CD4-positive, CD25-positive, alpha-beta regulatory T cell (primary cell): Measurements from ENCODE around the gene CTBP1. TPM values are rescaled to one million over a fixed set of nuclear protein-coding genes. Genes with fewer than 3 reads are reported as not detected.

ENCODE experiments used
- ATAC-seq, 2 donors: fragments of 150-1000 bp; cut with Tn5 transposase; one replicate each; pipeline ENCODE4 v1.10.0; 2021; ENCODE audit warnings: low read depth in 2 of 2, moderate number of reproducible peaks in 2 of 2, moderate library complexity in 1 of 2
- DNase-seq, 3 donors: peaks; one replicate each; pipeline versions ENCODE4 v3.0.0 to v3.0.0-alpha.2; 2012 to 2022; ENCODE audit warnings: mixed read lengths in 1 of 3
- H3K27ac ChIP-seq: one replicate; pipeline ENCODE4 v1.7.0; 2013; ENCODE audit warnings: mild to moderate bottlenecking, low read length; ENCODE audit not compliant: insufficient read depth, poor library complexity, severe bottlenecking
- H3K27me3 ChIP-seq: one replicate; pipeline ENCODE4 v1.7.0; 2013; ENCODE audit warnings: low read length; ENCODE audit not compliant: control insufficient read depth, insufficient read depth
- H3K36me3 ChIP-seq: one replicate; pipeline ENCODE4 v1.7.0; 2013; ENCODE audit warnings: mild to moderate bottlenecking, low read length, moderate library complexity; ENCODE audit not compliant: control insufficient read depth, insufficient read depth
- H3K4me1 ChIP-seq: 2 replicates; pipeline ENCODE4 v1.7.0; 2013; ENCODE audit warnings: mild to moderate bottlenecking, low read length; ENCODE audit not compliant: insufficient read depth, control insufficient read depth, poor library complexity, severe bottlenecking
- H3K4me3 ChIP-seq: one replicate; pipeline ENCODE4 v1.7.0; 2013; ENCODE audit warnings: low read depth, mild to moderate bottlenecking, low read length, moderate library complexity
- H3K9me3 ChIP-seq, 2 experiments: 1 replicate in 1 of 2; 2 replicates in 1 of 2; pipeline ENCODE4 v1.7.0; 2013; ENCODE audit warnings: low read length in 2 of 2, mild to moderate bottlenecking in 1 of 2, moderate library complexity in 1 of 2; ENCODE audit not compliant: control insufficient read depth in 2 of 2
- H3K27ac Mint-ChIP-seq, 3 donors: one replicate each; pipeline ENCODE4 v1.8.0; 2020 to 2022; ENCODE audit warnings: mild to moderate bottlenecking in 3 of 3, mixed read lengths in 3 of 3, moderate library complexity in 2 of 3
- H3K27me3 Mint-ChIP-seq: one replicate; pipeline ENCODE4 v1.8.0; 2022; ENCODE audit warnings: mild to moderate bottlenecking, mixed read lengths
- H3K36me3 Mint-ChIP-seq: one replicate; pipeline ENCODE4 v1.8.0; 2020; ENCODE audit warnings: mixed read lengths
- H3K4me1 Mint-ChIP-seq, 4 donors: one replicate each; pipeline ENCODE4 v1.8.0; 2020 to 2022; ENCODE audit warnings: mixed read lengths in 4 of 4, mild to moderate bottlenecking in 1 of 4
- H3K4me3 Mint-ChIP-seq, 4 donors: one replicate each; pipeline ENCODE4 v1.8.0; 2020 to 2022; ENCODE audit warnings: mild to moderate bottlenecking in 4 of 4, mixed read lengths in 4 of 4, moderate library complexity in 3 of 4
- H3K9me3 Mint-ChIP-seq, 7 donors: one replicate each; pipeline ENCODE4 v1.8.0; 2020 to 2022; ENCODE audit warnings: mixed read lengths in 7 of 7, mild to moderate bottlenecking in 3 of 7, moderate library complexity in 2 of 7
- polyA plus RNA-seq, 4 donors: library from polyadenylated mRNA; unstranded; fragments of 300-500 nt; fragmentation: Illumina TruSeq; gene quantifications; one replicate each; pipeline ENCODE4 v1.2.3, GENCODE V29; 2021
- total RNA-seq: library from RNA; stranded (reverse); gene quantifications from one replicate; pipeline ENCODE4 v1.2.3, GENCODE V29; 2022

The CTBP1 gene
- total and polyA plus RNA-seq, 5 donors from 2014 or later: 32.4 to 198 (median 67.2) TPM

- ATAC-seq: no peak
- peak overlapping the region in 2 of 4 donors; percentile 19 to 70 for H3K4me3 Mint-ChIP-seq
Measured at GRCh38 chr4:1176398-1177273, 72.3 kb downstream of the CTBP1 start.

GRCh38 chr4:1175635-1176229 lies 73.2 kb downstream of the CTBP1 start:
- peaks cover 7 to 8% of the 10 kb centered on the region in 2 experiments for H3K9me3 ChIP-seq
- Mint-ChIP-seq H3K27ac (no peak overlapping the region), H3K9me3 (peaks cover 0 to 12% (median 3%) of the 10 kb centered on the region in 7 donors), H3K36me3 (peaks cover 6% of the 10 kb centered on the region), H3K4me1 (peaks cover 2 to 12% (median 8%) of the 10 kb centered on the region in 4 donors), H3K27me3 (peaks cover 32% of the 10 kb centered on the region), H3K4me3 (no peak overlapping the region)
- H3K36me3 ChIP-seq: no peaks in the 10 kb centered on the region
- H3K27me3 ChIP-seq: no peaks in the 10 kb centered on the region
- H3K27ac ChIP-seq: no peak overlapping the region
- H3K4me1 ChIP-seq: peaks cover 18% of the 10 kb centered on the region
- no peak overlapping the region for H3K4me3 ChIP-seq
- DNase-seq (no peak), ATAC-seq (no peak)

More at GRCh38 chr4:1176398-1177273, 72.3 kb downstream of the CTBP1 start:
- Histone ChIP-seq H3K27me3 (no peaks in the 10 kb centered on the region), H3K36me3 (no peaks in the 10 kb centered on the region), H3K4me3 (no peak overlapping the region), H3K4me1 (peaks cover 9% of the 10 kb centered on the region), H3K27ac (no peak overlapping the region), H3K9me3 (peaks cover 8 to 11% of the 10 kb centered on the region in 2 experiments)
- H3K27me3 Mint-ChIP-seq: peaks cover 26% of the 10 kb centered on the region
- no peak for DNase-seq
- H3K27ac Mint-ChIP-seq: no peak overlapping the region
- H3K4me1 Mint-ChIP-seq: peaks cover 2 to 13% (median 5%) of the 10 kb centered on the region in 4 donors
- peaks cover 13% of the 10 kb centered on the region for H3K36me3 Mint-ChIP-seq
- peaks cover 0 to 18% (median 4%) of the 10 kb centered on the region in 7 donors for H3K9me3 Mint-ChIP-seq

GRCh38 chr4:1174941-1175634 lies 73.8 kb downstream of the CTBP1 start:
- H3K9me3 Mint-ChIP-seq: peaks cover 0 to 5% (median 0%) of the 10 kb centered on the region in 7 donors
- peaks cover 0 to 14% (median 5%) of the 10 kb centered on the region in 4 donors for H3K4me1 Mint-ChIP-seq
- H3K4me3 Mint-ChIP-seq: no peak overlapping the region
- no peak overlapping the region for H3K27ac Mint-ChIP-seq
- Histone ChIP-seq H3K4me1 (peaks cover 20% of the 10 kb centered on the region), H3K9me3 (peaks cover 2 to 5% of the 10 kb centered on the region in 2 experiments), H3K27ac (no peak overlapping the region), H3K36me3 (no peaks in the 10 kb centered on the region), H3K27me3 (no peaks in the 10 kb centered on the region), H3K4me3 (no peak overlapping the region)
- DNase-seq (no peak), ATAC-seq (no peak)
- H3K27me3 Mint-ChIP-seq: peaks cover 37% of the 10 kb centered on the region
- H3K36me3 Mint-ChIP-seq: peaks cover 3% of the 10 kb centered on the region

- Histone ChIP-seq H3K36me3 (no peaks in the 10 kb centered on the region), H3K27ac (no peak overlapping the region), H3K4me3 (no peak overlapping the region), H3K4me1 (peaks cover 20% of the 10 kb centered on the region), H3K27me3 (no peaks in the 10 kb centered on the region), H3K9me3 (no peaks in the 10 kb centered on the region)
- Mint-ChIP-seq H3K9me3 (peaks cover 0 to 2% (median 0%) of the 10 kb centered on the region in 7 donors), H3K36me3 (no peaks in the 10 kb centered on the region), H3K27ac (no peak overlapping the region), H3K4me1 (peaks cover under 1 to 21% (median 5%) of the 10 kb centered on the region in 4 donors), H3K4me3 (peak overlapping the region in 2 of 4 donors; percentile 47 to 61), H3K27me3 (peaks cover 51% of the 10 kb centered on the region)
- ATAC-seq (no peak), DNase-seq (no peak)
Measured at GRCh38 chr4:1172971-1173757, 75.8 kb downstream of the CTBP1 start.

GRCh38 chr4:1172228-1172851 lies 76.6 kb downstream of the CTBP1 start, which contains the start of gene SPON2:
TSS of gene SPON2 (minus strand) at chr4:1172583.
- no peaks in the 10 kb centered on the region for H3K9me3 ChIP-seq
- Mint-ChIP-seq H3K27me3 (peaks cover 58% of the 10 kb centered on the region), H3K4me3 (peak within 1 kb of the TSS; percentile 4 to 64 (median 60)), H3K36me3 (no peaks in the 10 kb centered on the region), H3K4me1 (peaks cover 3 to 28% (median 7%) of the 10 kb centered on the region in 4 donors), H3K27ac (no peak within 1 kb of the TSS), H3K9me3 (peaks cover 0 to 2% (median 0%) of the 10 kb centered on the region in 7 donors)
- ATAC-seq: no peak
- H3K27ac ChIP-seq: no peak within 1 kb of the TSS
- no peaks in the 10 kb centered on the region for H3K36me3 ChIP-seq
- H3K4me3 ChIP-seq: no peak within 1 kb of the TSS
- H3K4me1 ChIP-seq: peaks cover 28% of the 10 kb centered on the region
- H3K27me3 ChIP-seq: no peaks in the 10 kb centered on the region
- DNase-seq: no peak

GRCh38 chr4:1171311-1172227 lies 77.4 kb downstream of the CTBP1 start:
- Mint-ChIP-seq H3K4me3 (peak overlapping the region; percentile 4 to 64 (median 58)), H3K36me3 (no peaks in the 10 kb centered on the region), H3K27ac (peak overlapping the region in 1 of 3 donors; percentile 56), H3K4me1 (peaks cover 3 to 33% (median 10%) of the 10 kb centered on the region in 4 donors), H3K9me3 (peaks cover 0 to 2% (median 0%) of the 10 kb centered on the region in 7 donors), H3K27me3 (peaks cover 58% of the 10 kb centered on the region)
- peak; percentile 29 to 39 for ATAC-seq
- no peak overlapping the region for H3K27ac ChIP-seq
- no peak overlapping the region for H3K4me3 ChIP-seq
- peaks cover 31% of the 10 kb centered on the region for H3K4me1 ChIP-seq
- H3K27me3 ChIP-seq: no peaks in the 10 kb centered on the region
- no peaks in the 10 kb centered on the region for H3K9me3 ChIP-seq
- H3K36me3 ChIP-seq: no peaks in the 10 kb centered on the region
- DNase-seq: peak; percentile 38 to 69 (median 61)
